A549 (cell line): ENCODE results near the gene PSEN2. TPM values are rescaled to one million over a fixed set of nuclear protein-coding genes. Genes with fewer than 3 reads are reported as not detected.

Experiments
- ATAC-seq, 2 experiments: fragments of 200-7000 bp in 1 of 2; fragments of >200 bp in 1 of 2; cut with Nextera tagmentation in 1 of 2; cut with Tn5 transposase in 1 of 2; 3 replicates each; pipeline versions ENCODE4 v1.8.0 to v1.9.1; 2018 to 2020; ENCODE audit warnings: mild to moderate bottlenecking in 1 of 2, moderate library complexity in 1 of 2
- CTCF ChIA-PET: fragments of 300-600 bp; sonication (Branson Sonifier 250); formaldehyde crosslinking; extraction: SDS; loops from one replicate; lab custom pipeline; 2021; ENCODE audit warnings: antibody characterized with exemption, inconsistent platforms; lab: Yijun Ruan, JAX
- POLR2A ChIA-PET: fragments of 350-600 bp; formaldehyde crosslinking; extraction: SDS; loops from one replicate; lab custom pipeline; 2021; ENCODE audit warnings: antibody characterized with exemption, inconsistent platforms; lab: Yijun Ruan, JAX
- DNase-seq, 2 experiments: peaks; one replicate each; pipeline versions ENCODE4 v3.0.0 to v3.0.0-alpha.2; 2011 to 2016; ENCODE audit warnings: low read depth in 1 of 2, low spot score in 1 of 2
- FAIRE-seq: peaks from 2 replicates; lab custom pipeline; 2011; peaks lifted over from hg19 to GRCh38; lab: Jason Lieb, UNC
- H3K27ac ChIP-seq, 2 experiments: fragments of >200 bp; sonication (Bioruptor Twin); formaldehyde crosslinking; 3 replicates each; pipeline ENCODE4 v1.5.1; 2016 to 2017
- H3K4me1 ChIP-seq: fragments of >200 bp; sonication (Bioruptor Twin); formaldehyde crosslinking; 3 replicates; pipeline ENCODE4 v1.6.1; 2016
- H3K4me2 ChIP-seq: fragments of >200 bp; sonication (Bioruptor Twin); formaldehyde crosslinking; 3 replicates; pipeline ENCODE4 v1.6.1; 2016
- H3K4me3 ChIP-seq: fragments of >200 bp; sonication (Bioruptor Twin); formaldehyde crosslinking; 3 replicates; pipeline ENCODE4 v1.5.1; 2016
- H3K9me3 ChIP-seq: fragments of >200 bp; sonication (Bioruptor Twin); formaldehyde crosslinking; 3 replicates; pipeline ENCODE4 v1.6.1; 2016
- ATOH8 ChIP-seq: fragments of 250-450 bp; sonication (Bioruptor Pico); IDR thresholded peaks from 2 replicates; pipeline ENCODE4 v1.5.0; 2020; ENCODE audit warnings: low read depth, mild to moderate bottlenecking, moderate library complexity
- BHLHE40 ChIP-seq: IDR thresholded peaks from 2 replicates; pipeline ENCODE4 v1.6.1; 2012; ENCODE audit warnings: low read depth, low read length, inconsistent platforms
- CBX8 ChIP-seq: fragments of 200-600 bp; sonication (generic); IDR thresholded peaks from 2 replicates; pipeline ENCODE4 v1.6.1; 2016
- CEBPB ChIP-seq, 2 experiments: fragments of >200 bp in 1 of 2; sonication (Bioruptor Twin) in 1 of 2; formaldehyde crosslinking in 1 of 2; IDR thresholded peaks; 2 replicates each; pipeline ENCODE4 v1.6.1; 2012 to 2016
- E2F6 ChIP-seq: IDR thresholded peaks from 2 replicates; pipeline ENCODE4 v1.6.1; 2012; ENCODE audit warnings: low read depth, borderline replicate concordance
- EHMT2 ChIP-seq: fragments of 200-600 bp; sonication (generic); IDR thresholded peaks from 2 replicates; pipeline ENCODE4 v1.6.1; 2016; ENCODE audit warnings: antibody characterized with exemption, low read depth, mild to moderate bottlenecking, moderate library complexity
- EP300 ChIP-seq, 2 experiments: fragments of >200 bp; sonication (Bioruptor Twin); formaldehyde crosslinking; IDR thresholded peaks; 2 replicates in 1 of 2; 3 replicates in 1 of 2; pipeline ENCODE4 v1.6.1; 2016 to 2017
- FOSB ChIP-seq: fragments of 250-450 bp; sonication (Bioruptor Pico); IDR thresholded peaks from 2 replicates; pipeline ENCODE4 v1.5.0; 2020; ENCODE audit warnings: mild to moderate bottlenecking, moderate library complexity
- GATA3 ChIP-seq: IDR thresholded peaks from 2 replicates; pipeline ENCODE4 v1.6.1; 2012; ENCODE audit warnings: borderline replicate concordance
- HEYL ChIP-seq: fragments of 250-450 bp; sonication (Bioruptor Pico); IDR thresholded peaks from 2 replicates; pipeline ENCODE4 v1.8.0; 2021; ENCODE audit warnings: mild to moderate bottlenecking, moderate library complexity
- HOXB13 ChIP-seq: fragments of 250-450 bp; sonication (Bioruptor Pico); IDR thresholded peaks from 2 replicates; pipeline ENCODE4 v1.5.0; 2020; ENCODE audit warnings: low read depth, mild to moderate bottlenecking, moderate library complexity
- HOXB5 ChIP-seq: fragments of 250-450 bp; sonication (Bioruptor Pico); IDR thresholded peaks from 2 replicates; pipeline ENCODE4 v1.5.0; 2020; ENCODE audit warnings: mild to moderate bottlenecking, moderate library complexity
- MAZ ChIP-seq: fragments of 150-350 bp; IDR thresholded peaks from 2 replicates; pipeline ENCODE4 v1.6.1; 2014; ENCODE audit warnings: antibody characterized with exemption, low read depth, low read length, borderline replicate concordance
- NFE2L2 ChIP-seq: fragments of 150-350 bp; conservative IDR thresholded peaks from 2 replicates; pipeline ENCODE4 v1.6.1; 2014; ENCODE audit warnings: low read length
- PHF8 ChIP-seq: fragments of 200-600 bp; sonication (generic); IDR thresholded peaks from 2 replicates; pipeline ENCODE4 v1.6.1; 2016; ENCODE audit warnings: low read depth, mild to moderate bottlenecking, antibody characterized with exemption, moderate library complexity, borderline replicate concordance
- POLR2A ChIP-seq: IDR thresholded peaks from 2 replicates; pipeline ENCODE4 v1.6.1; 2012; ENCODE audit warnings: mild to moderate bottlenecking, low read length
- RAD21 ChIP-seq, 2 experiments: fragments of >200 bp in 1 of 2; sonication (Bioruptor Twin) in 1 of 2; formaldehyde crosslinking in 1 of 2; IDR thresholded peaks in 1 of 2; conservative IDR thresholded peaks in 1 of 2; 2 replicates in 1 of 2; 3 replicates in 1 of 2; pipeline ENCODE4 v1.6.1; 2012 to 2018; ENCODE audit warnings: inconsistent platforms in 1 of 2
- RFX5 ChIP-seq: fragments of 450-650 bp; IDR thresholded peaks from 2 replicates; pipeline ENCODE4 v1.7.1; 2014; ENCODE audit warnings: antibody characterized with exemption, mild to moderate bottlenecking, moderate library complexity
- TFCP2L1 ChIP-seq: fragments of 250-450 bp; sonication (Bioruptor Pico); IDR thresholded peaks from 2 replicates; pipeline ENCODE4 v1.5.0; 2021; ENCODE audit warnings: mild to moderate bottlenecking
- TP53 ChIP-seq: fragments of 250-450 bp; sonication (Bioruptor Pico); IDR thresholded peaks from 2 replicates; pipeline ENCODE4 v1.5.0; 2021; ENCODE audit warnings: mild to moderate bottlenecking, moderate library complexity
- ZNF302 ChIP-seq: fragments of 250-450 bp; sonication (Bioruptor Pico); IDR thresholded peaks from 2 replicates; pipeline ENCODE4 v1.9.0; 2021; ENCODE audit warnings: inconsistent platforms, mild to moderate bottlenecking, moderate library complexity
- WGBS: methylation state at CpG from one replicate; pipeline ENCODE4 v1.1.6; 2017; ENCODE audit errors: missing lambda C conversion rate; 5-methylcytosine and 5-hydroxymethylcytosine counted together
- polyA plus RNA-seq, 4 experiments: library from polyadenylated mRNA; depleted of rRNA in 3 of 4; stranded (reverse); fragments of >200 nt; fragmentation: RNase III in 1 of 4; extraction: RNeasy Plus Mini Kit Qiagen cat#74134 plus additional on column Dnase treatment in 1 of 4; gene quantifications; 2 replicates in 3 of 4; 3 replicates in 1 of 4; pipeline ENCODE4 v1.2.3, GENCODE V29; 2011 to 2017
- TF ChIP-seq, protein P1 (sequence below): fragments of >200 bp; sonication (Bioruptor Twin); formaldehyde crosslinking; IDR thresholded peaks from 2 replicates; pipeline ENCODE4 v1.6.1; 2016
- TF ChIP-seq, protein P2 (sequence below): fragments of >200 bp; sonication (Bioruptor Twin); formaldehyde crosslinking; IDR thresholded peaks from 3 replicates; pipeline ENCODE4 v1.6.1; 2016

Gene PSEN2
- polyA plus RNA-seq, 2 of the 4 experiments (the other 2 are of a cell fraction): 23.4 to 24.2 TPM

DNA sequence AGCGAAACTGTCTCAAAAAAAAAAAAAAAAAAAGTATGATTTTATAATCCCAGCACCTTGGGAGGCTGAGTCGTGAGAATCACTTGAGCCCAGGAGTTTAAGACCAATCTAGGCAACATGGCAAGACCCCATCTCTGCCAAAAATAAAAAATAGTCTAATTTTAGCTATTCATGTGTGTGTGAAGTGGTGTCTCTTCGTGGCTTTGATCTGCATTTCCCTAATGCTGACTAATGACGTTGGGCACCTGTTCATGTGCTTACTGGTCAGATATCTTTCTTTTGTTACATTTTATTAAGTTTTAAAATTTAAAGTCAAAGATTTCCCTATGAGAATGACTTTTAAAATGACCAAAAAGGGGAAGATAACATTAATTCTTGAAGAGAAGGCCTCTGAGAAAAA, 31.0 kb downstream of the PSEN2 start:
- ATAC-seq (no peak), DNase-seq (no peak), FAIRE-seq (no peak)
- Histone ChIP-seq H3K4me3 (no peak overlapping the region), H3K4me2 (no peak overlapping the region), H3K27ac (no peak overlapping the region), H3K4me1 (no peaks in the 10 kb centered on the region), H3K9me3 (no peaks in the 10 kb centered on the region)
- TF ChIP-seq RFX5 (no peak), RAD21 (conservative IDR thresholded peaks at IDR 0.05 in 1 of 2, IDR thresholded peaks at IDR 0.05 in 1 of 2) (no peak), TP53 (no peak), FOSB (CRISPR knock-in tag) (no peak), E2F6 (no peak)
- CTCF ChIA-PET: interaction anchor here (1.4 kb wide), 1 partner anchor 34 kb away, joined by 4 read pairs; no protein-coding TSS in a partner anchor
- 81% methylated on average over 4 of the region's 4 CpGs for WGBS
- POLR2A ChIA-PET: no interaction called here

- DNase-seq: no peak
- H3K4me2 ChIP-seq: no peak overlapping the region
- no peak for FAIRE-seq
- WGBS: 62% methylated on average over 4 of the region's 4 CpGs
- no peak overlapping the region for H3K27ac ChIP-seq
- H3K4me3 ChIP-seq: no peak overlapping the region
- H3K9me3 ChIP-seq: no peaks in the 10 kb centered on the region
- no peak for ATAC-seq
- TF ChIP-seq HEYL (CRISPR knock-in tag): no peak
- no peak for TF ChIP-seq TFCP2L1 (CRISPR knock-in tag)
- TF ChIP-seq CBX8: no peak
- no peak for TF ChIP-seq EHMT2
- no peak for TF ChIP-seq MAZ
- no peak for TF ChIP-seq GATA3
- no peak for TF ChIP-seq NFE2L2
- no peak for TF ChIP-seq CEBPB (IDR thresholded peaks at IDR 0.05)
- TF ChIP-seq RFX5: no peak
- TF ChIP-seq POLR2A: no peak
- no peak for TF ChIP-seq ZNF302 (CRISPR knock-in tag)
- TF ChIP-seq HOXB13: no peak
- TF ChIP-seq EP300 (IDR thresholded peaks at IDR 0.05): no peak
- TF ChIP-seq BHLHE40: no peak
- TF ChIP-seq ATOH8 (CRISPR knock-in tag): no peak
- TF ChIP-seq, protein P1, sequence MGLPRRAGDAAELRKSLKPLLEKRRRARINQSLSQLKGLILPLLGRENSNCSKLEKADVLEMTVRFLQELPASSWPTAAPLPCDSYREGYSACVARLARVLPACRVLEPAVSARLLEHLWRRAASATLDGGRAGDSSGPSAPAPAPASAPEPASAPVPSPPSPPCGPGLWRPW: no peak
- no peak for TF ChIP-seq PHF8
- TF ChIP-seq HOXB5: no peak
- TF ChIP-seq, protein P2, sequence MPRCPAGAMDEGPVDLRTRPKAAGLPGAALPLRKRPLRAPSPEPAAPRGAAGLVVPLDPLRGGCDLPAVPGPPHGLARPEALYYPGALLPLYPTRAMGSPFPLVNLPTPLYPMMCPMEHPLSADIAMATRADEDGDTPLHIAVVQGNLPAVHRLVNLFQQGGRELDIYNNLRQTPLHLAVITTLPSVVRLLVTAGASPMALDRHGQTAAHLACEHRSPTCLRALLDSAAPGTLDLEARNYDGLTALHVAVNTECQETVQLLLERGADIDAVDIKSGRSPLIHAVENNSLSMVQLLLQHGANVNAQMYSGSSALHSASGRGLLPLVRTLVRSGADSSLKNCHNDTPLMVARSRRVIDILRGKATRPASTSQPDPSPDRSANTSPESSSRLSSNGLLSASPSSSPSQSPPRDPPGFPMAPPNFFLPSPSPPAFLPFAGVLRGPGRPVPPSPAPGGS: no peak
- CTCF ChIA-PET: interaction anchor here (1.1 to 1.4 kb wide), 2 partner anchors 35 to 74 kb away, joined by 3 to 4 read pairs; no protein-coding TSS in a partner anchor
- no peaks in the 10 kb centered on the region for H3K4me1 ChIP-seq
- POLR2A ChIA-PET: no interaction called here
Measured at GRCh38 chr1:226902601-226903000, 32.2 kb downstream of the PSEN2 start.
